GM10847 (cell line): ENCODE measurements around the gene PDILT.

ENCODE experiments used
- POLR2A ChIP-seq: IDR thresholded peaks from 2 replicates; pipeline ENCODE4 v1.6.1; 2011; ENCODE audit not compliant: insufficient read length; ENCODE audit errors: extremely low read depth

PDILT gene

DNA sequence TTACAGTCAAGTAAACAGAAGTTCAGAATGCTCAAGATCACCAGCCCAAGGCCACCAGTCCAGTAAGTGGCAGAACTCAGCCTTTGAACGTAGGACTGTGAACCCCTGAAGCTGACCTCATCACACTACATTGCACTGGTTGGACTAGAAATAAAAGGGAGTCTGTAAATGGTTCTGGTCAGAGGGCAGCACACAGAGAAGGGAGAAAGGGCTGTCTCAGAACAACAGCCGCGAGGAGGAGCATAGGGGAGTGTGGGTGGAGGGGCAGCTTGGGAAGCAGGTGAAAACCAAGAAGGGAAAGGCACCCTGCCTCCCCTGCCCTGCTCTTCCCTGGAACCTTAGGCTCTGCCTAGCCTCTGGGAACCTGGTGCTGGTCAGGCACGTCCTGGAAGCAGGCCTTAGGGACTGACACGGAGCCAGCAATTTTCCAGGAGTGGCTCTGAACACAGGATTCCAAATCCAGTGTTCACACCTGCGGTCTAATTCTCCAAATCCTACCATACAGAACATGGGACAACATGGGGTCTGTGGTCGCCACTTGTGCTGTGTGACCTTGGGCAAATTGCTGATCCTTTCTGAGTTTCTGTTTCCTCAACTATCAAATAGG, 7.0 kb downstream of the PDILT start:
- TF ChIP-seq POLR2A, result no peak

DNA sequence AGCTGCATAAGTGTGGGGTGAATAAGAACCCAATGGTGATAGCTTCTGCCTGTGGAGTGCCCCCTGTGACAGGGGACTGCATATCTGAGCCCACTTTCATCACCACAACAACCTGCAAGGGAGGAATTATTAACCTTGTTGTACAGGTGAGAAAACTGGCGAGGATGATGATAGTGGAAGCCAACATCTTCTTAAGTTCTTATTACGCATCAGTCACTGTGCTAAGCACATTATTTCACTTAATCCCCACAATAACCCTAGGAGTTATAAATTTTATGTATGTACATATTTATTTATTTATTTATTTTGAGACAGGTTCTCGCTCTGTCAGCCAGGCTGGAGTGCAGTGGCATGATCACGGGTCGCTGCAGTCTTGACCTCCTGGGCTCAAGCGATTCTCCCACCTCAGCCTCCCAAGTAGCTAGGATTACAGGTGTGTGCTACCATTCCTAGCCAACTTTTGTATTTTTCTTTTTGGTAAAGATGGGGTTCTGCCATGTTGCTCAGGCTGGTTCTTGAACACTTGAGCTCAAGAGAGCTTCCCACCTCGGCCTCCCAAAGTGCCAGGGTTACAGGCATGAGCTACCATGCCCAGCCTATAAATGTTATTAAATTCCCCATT, 7.6 kb downstream of the PDILT start:
- no peak for TF ChIP-seq POLR2A

DNA sequence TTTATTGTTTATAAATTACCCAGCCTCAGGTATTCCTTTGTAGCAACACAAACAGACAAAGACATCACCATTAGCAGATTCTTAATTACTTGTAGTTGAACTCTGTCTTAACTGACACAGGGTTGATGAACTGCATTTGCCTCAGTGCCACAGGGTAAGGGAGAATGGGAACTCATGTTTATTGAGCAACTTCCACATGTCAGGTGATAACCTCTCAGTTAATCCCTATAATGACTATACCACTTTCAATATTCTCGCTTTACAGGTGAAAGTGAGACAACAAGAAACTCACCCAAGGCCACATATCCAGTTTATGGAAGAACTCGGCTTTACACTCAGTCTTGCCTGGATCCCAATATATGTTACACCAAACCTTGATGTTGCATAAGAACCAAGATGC, 8.6 kb downstream of the PDILT start:
- TF ChIP-seq POLR2A, result no peak

DNA sequence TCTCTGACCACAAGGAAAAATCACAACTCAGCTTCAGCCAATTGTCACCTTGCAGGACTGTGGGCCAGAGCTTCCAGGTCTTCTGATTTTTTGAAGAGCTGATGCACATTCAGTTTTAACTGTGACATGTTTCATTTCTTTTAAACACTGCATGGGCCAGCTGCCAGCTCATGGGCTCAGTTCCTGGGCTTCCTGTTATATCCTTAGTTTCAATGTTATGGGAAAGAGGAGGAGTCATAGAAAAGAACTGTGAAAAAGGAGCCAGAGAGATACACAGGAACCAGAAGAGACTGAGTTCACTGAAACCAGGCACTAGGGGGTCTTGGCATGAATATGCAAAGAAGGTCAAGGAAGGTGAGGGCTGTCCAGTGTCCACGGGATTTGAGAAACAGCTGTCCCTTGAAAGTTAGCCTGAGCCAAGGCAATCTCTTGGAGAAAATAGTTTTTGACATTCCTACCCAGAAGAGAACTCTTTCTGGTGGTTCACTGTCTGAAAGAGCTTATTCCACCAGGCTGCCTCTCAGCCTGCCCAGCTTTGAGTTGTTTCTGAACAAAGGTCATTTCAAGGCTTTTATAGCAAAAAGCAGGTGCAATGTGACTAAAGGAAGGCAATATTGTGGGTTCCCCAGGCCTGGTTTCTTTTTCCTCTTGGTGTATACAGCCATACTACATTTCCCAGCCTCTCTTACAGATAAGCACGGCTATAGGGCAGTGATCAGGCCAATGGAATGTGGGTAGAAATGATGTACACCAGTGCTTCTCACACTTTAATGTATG, 10.5 kb downstream of the PDILT start:
- no peak for TF ChIP-seq POLR2A

DNA sequence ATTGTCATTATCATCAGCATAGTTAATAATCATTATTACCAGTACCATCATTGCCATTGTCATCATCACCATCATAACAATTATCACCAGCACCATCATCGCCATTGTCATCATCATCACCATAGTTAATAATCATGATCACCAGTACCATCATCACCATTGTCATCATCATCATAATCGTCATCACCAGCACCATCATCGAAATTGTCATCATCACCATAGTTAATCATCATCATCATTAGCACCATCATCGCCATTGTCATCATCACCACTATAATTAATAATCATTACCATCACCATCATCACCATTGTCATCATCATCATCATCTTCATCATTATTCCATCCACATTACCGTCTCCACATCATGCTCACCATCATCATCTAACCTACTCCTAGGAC, 13.5 kb downstream of the PDILT start:
- TF ChIP-seq POLR2A, result no peak

DNA sequence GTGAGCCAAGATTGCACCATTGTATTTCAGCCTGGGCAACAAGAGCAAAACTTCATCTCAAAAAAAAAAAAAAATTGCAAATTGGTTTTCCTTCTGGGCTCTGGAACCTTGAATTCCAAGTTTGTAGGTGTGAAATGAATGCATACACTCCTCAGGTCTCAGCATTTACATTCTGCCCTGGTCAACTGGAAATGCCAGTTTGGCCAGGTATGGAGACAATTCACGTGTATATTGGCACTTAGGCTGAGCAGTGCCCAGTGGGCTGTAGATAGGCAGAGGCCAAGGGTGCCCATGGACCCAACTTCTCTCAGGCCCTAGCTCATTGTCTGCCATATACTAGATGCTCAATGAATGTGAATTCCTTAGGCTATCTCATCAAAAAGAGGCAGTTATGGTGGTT, 15.7 kb downstream of the PDILT start:
- no peak for TF ChIP-seq POLR2A

DNA sequence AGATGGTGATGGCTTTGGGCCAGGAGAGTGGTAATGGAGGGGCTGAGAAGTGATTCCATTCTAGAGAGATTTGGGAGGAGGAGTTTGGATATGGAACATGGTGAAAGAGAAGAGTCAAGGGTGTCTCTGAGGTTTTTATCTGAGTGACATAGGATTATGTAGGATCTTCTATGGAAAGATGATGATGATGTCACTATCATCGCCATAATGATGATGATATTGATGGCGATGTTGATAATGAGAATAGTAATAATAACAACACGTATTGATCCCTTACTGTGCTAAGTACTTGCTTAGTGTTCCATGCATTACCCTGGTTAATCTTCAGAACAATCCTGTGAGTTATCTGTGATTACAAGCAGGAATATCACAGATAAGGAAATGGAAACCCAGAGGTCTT, 16.6 kb downstream of the PDILT start:
- TF ChIP-seq POLR2A, result no peak

DNA sequence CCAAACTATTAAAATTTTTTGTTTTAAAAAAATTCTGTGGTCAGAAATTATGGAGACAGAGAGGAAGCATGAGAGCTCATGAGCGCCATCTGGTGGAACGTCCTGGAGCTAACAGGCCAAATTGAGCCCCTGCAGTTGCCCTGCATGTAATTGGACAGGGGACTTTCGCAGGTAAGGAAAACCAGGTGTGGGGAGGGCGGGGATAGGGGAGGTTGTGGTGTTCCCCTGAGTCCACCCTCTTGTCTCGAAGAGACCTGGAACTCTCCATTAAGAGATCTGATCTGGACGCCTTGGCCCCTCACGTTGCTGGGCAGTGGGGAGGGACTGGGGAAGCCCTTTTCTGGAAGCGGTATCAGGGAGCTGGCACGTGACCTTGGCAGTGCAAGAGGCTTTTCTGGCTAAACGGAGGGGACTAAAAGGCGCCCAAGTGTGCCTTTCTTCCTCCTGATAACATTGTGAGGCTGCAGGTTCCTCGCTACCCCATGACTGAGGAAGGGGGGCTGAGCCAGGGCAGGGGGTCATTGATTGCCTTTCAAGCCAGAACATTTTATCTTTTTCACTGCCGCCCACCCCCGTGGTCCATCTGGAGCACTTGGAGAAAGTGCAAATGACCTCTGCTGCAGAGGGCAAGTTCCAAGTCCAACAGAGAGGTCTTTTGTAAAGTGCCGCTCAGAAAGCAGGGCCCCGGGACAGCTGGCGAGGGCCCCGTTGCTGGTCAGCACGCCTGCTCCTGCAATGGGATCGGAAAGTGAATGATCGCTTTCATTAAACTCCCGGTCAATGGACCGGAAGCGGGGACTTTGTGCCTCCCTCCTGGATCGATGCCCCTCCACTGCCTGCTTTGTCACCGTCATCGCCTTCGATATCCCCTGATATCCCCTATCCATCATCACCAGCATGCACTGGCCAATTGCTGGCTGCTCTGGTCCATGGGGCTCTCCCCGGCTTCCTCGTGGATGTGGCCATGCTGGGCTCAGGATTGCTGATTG, 18.4 kb downstream of the PDILT start:
- TF ChIP-seq POLR2A, result no peak

DNA sequence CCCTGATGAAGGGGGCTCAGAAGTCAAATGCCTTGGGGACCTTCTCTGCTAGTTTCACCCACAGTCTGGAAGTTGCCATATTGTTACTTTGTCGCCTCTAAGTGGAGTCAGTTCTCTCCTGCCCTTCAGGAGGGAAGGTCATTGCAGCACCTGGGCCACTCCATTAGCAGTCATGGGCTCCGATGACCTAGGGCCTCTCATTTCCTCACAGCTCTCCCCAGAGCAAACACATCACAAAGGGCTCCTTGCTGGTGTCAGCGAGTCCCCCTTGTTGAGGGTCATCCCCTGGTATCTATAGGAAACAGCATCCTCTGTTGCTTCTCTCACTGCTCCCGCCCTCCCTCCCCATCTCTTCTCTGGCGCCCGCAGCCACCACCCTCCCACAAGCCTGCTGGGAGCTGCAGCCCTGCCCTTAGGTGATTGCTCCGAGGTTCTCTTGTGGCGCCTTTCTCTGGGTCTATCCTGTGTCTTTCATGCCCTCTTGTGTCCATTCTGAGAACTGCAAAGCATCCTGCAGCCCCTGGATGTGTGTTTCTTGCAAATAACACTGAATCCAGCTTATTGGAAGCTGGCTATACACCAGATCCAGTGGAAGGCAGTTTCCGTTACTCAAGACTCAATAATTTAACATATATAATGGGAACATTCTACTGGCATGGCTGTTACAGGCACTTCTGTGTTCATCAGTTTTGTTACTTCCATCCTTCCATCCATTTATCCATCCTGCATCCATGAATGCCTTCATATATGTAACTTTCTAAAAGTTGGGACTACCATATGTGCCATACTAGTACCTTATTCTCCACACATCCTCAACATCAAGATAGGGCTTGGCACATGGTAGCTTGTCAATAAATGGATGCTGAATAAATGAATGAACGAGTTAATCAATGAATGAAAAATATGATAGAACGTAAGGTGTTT, 21.2 kb downstream of the PDILT start:
- TF ChIP-seq POLR2A, result no peak

DNA sequence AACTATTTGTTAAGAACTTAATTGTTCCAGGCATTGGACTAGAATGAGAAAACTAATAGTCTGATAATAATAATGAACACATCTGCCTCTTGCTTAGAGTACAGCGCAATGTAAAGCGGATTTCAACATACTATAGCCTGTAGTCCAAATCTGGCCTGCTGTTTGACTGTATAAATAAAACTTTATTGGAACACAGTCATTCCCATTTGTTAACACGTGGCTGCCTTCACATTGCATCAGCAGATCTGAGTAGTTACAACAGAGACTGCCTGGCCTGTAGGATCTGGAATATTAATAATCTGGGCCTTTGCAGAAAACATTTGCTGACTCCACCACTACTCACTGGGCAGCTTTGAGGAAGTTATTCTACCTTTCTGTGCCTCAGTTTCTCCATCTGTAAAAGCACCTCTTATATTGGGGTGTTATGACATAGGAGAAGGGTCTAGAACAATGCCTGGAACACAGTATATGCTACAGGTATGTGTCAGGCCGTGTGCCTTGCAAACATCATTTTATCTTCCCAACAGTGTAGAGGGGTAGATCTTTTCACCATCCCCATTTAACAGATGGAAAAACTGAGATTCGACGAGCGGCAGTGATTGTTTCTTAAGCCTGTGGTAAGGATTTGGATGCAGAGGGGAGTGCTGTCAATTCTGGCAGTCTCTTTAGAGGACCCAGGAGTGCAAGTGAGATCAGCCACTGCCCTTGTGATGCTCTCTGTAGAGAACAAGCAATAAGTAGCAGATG, 22.2 kb downstream of the PDILT start:
- TF ChIP-seq POLR2A, result no peak

DNA sequence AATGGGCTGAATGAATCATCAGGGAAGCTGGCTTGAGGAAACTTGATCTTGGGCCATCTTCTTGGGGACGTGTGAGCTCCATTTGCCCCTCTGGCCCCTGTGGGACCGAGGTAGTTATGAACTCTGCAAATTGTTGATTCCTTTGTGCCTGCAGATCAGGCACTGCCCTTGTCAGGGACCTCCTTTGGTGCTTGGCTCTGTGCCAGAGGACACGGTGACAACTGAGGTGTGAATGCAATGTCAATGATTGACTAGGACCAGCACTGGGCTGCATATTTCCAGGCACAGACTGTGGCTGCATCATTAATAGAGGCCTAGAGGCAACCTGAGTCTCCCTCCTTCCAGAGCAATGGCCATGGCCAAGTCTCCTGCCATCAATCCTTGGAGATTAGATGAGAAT, 23.8 kb downstream of the PDILT start:
- no peak for TF ChIP-seq POLR2A

DNA sequence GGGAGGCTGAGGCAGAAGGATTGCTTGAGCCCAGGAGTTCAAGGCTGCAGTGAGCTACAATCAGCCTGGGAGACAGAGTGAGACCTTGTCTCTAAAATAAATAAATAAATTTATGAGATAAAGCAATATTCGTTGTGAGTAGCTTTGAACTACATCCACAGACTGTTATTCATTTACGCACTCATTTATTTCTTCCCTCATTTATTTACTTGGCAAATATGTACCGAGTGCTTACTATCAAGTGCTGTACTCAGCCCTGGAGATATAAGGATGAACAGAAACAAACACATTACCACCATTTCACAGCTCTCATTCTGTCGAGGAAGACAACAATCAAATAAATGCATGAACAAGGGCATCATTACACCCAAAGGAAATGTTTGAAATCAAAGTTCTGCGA, 27.4 kb downstream of the PDILT start:
- no peak for TF ChIP-seq POLR2A

DNA sequence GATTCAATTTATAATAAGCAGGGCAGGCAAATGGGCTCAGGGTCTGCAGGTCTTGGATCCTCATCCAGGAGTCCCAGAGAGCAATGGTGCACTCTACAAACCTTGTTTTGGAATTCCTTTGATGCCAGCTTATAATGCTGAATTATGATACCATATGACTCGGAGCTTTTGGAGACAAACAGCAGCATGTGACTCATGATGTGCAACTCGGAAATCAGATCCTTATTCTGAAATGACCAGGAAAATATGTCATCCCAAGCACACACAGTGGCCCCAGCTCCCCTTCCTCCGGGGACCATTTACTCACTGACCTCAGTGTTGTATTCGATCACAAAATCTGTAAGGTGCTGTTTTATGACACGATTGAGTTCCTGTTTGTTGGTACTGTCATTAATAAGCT, 31.8 kb downstream of the PDILT start:
- no peak for TF ChIP-seq POLR2A

DNA sequence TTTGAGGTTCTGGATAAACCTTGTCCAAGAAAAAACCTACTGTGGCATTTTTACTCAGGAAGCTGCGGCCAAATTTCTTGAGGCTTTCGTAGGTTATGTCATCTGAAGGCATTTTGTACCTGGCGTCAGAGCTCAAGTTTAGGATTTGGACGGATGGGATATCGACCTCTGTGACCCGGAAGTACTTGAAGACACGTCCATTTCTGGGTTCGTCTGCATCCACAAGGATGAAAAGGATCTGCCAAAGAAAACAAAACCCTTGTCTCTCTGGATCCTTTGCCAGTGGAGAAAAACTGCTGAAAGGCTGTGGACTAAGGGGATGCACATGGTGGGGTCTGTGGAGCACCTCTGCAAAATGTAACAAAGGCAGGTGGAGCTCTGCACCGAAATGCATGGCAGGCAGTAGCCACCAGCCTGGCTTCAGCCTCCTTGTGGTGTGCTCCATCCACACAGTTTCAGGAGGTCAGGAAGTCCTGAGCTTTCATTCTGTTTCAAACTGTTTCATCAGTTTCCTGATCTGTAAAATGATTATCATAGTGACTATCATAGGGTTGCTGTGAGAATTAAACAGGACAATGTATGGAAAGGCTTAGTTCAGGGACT, 35.0 kb downstream of the PDILT start:
- TF ChIP-seq POLR2A, result no peak

DNA sequence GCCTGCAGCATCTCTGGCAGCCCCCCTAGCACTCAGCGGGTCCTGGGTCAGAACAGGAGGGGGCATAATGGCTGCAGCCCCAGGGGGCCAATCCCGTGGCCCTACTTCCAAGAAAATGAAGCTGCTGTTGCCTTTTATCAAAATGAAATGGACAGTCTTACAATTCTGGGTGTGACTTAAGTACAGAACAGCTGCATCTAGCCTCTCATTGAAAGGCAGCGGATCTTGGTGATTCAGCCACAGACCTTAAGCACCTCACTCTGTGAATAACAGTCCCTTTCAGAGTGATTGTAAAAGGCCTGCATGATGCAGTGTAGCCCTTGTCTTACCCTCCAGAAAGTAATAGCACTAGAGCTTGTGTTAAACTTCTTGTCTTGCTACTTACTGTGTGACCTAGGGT, 40.5 kb downstream of the PDILT start:
- TF ChIP-seq POLR2A, result no peak
